ENCODE data around the gene SLC22A23.

SLC22A23 gene

GRCh38 chr6:3329393-3330051 lies 127.3 kb downstream of the SLC22A23 start:
- no peak for DNase-seq

- no peak for DNase-seq
Observed at GRCh38 chr6:3328796-3329195, 128.1 kb downstream of the SLC22A23 start.

- no peak for DNase-seq
Observed at GRCh38 chr6:3328145-3328544, 128.7 kb downstream of the SLC22A23 start.

- DNase-seq, result no peak
Observed at GRCh38 chr6:3327403-3327802, 129.4 kb downstream of the SLC22A23 start.

GRCh38 chr6:3326981-3327380 lies 129.9 kb downstream of the SLC22A23 start:
- DNase-seq, result no peak

- no peak for DNase-seq
Observed at GRCh38 chr6:3326184-3326971, 130.5 kb downstream of the SLC22A23 start.

- no peak for DNase-seq
Observed at GRCh38 chr6:3325210-3325609, 131.6 kb downstream of the SLC22A23 start.

- no peak for DNase-seq
Observed at GRCh38 chr6:3324262-3324942, 132.4 kb downstream of the SLC22A23 start.

- DNase-seq, result no peak
Observed at GRCh38 chr6:3323696-3324261, 133.1 kb downstream of the SLC22A23 start.

GRCh38 chr6:3323148-3323547 lies 133.7 kb downstream of the SLC22A23 start:
- no peak for DNase-seq

GRCh38 chr6:3322366-3322890 lies 134.4 kb downstream of the SLC22A23 start:
- DNase-seq, result no peak

GRCh38 chr6:3321875-3322274 lies 135.0 kb downstream of the SLC22A23 start:
- no peak for DNase-seq

- no peak for DNase-seq
Observed at GRCh38 chr6:3321042-3321441, 135.8 kb downstream of the SLC22A23 start.

- DNase-seq, result no peak
Observed at GRCh38 chr6:3320238-3320811, 136.5 kb downstream of the SLC22A23 start.

- DNase-seq, result no peak
Observed at GRCh38 chr6:3319610-3320200, 137.1 kb downstream of the SLC22A23 start.

GRCh38 chr6:3318821-3319540 lies 137.9 kb downstream of the SLC22A23 start:
- no peak for DNase-seq

- DNase-seq, result no peak
Observed at GRCh38 chr6:3318226-3318625, 138.6 kb downstream of the SLC22A23 start.

- no peak for DNase-seq
Observed at GRCh38 chr6:3317741-3318211, 139.1 kb downstream of the SLC22A23 start.

GRCh38 chr6:3316818-3317217 lies 140.0 kb downstream of the SLC22A23 start:
- no peak for DNase-seq

- DNase-seq, result no peak
Observed at GRCh38 chr6:3316331-3316730, 140.5 kb downstream of the SLC22A23 start.

GRCh38 chr6:3315841-3316240 lies 141.0 kb downstream of the SLC22A23 start:
- DNase-seq, result no peak
